Measurements from ENCODE around the gene PSMD13.

- TF ChIP-seq CTCF (IDR thresholded peaks at IDR 0.05) (no peak), ZFX (IDR thresholded peaks at IDR 0.05; ENCODE audit: borderline replicate concordance) (no peak)
These were observed 30.8 kb downstream of the PSMD13 start for GRCh38 chr11:267491-267994.
